Middle frontal gyrus (tissue), 1 donor: ENCODE measurements around the gene ZNF462.

Experiments used
- DNase-seq: peaks from one replicate; pipeline ENCODE4 v3.0.0-alpha.2; 2015; ENCODE audit warnings: low spot score; ENCODE audit errors: extremely low spot score

Gene ZNF462

DNA sequence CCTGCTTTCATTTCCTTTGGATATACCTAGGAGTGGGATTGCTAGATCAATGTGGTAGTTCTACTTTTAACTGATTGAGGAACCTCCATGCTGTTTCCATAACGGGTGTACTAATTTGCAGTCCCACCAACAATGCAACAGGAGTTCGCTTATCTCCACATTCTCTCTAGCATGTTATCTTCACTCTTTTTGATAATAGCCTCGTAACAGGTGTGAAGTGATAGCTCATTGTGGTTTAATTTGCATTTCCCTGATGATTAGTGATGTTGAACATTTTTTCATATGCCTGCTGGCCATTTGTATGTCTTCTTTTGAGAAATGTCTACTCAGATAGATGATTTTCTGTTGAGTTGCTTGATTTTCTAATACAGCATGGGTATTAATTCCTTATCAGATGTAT is 142.2 kb downstream of the ZNF462 start:
- DNase-seq = no peak

DNA sequence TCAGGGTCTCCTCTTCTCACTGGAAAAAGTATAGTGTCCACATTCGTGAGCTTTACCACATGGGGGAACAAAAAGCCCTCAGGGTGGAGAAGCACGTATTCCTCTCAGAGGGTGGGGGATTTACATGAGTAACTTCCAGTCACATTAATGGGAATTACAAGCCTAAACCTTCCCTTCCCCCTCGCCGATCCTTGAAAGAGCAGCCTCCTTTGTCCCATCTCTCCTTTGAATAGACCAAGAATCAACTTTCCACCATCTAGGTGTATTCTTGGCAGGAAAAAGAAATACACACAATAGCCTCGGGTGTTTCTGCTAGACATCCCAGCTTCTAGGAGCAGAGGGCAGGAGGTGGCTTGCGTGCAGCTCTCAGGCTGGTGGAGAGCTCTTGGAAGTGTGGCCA is 144.4 kb downstream of the ZNF462 start:
- DNase-seq = no peak

DNA sequence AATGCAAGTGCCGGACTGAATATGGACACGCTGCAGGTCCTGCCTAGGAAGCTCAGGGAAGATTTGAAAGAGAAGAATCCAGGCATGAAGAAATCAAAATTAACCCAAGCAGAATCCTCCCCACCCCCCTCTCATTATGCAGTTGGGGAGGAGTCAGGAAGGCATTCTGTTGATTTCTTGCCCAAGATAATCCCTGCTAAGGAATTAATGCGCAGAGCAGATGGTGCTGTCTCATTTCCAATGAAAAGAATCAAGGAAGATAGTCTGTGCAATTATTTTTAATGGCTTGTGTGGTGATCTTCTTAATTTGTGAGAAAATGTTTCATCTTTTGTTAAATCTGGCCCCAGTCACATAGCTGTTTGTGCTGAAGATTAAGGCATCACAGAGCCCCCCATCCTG is 145.0 kb downstream of the ZNF462 start:
- no peak for DNase-seq

DNA sequence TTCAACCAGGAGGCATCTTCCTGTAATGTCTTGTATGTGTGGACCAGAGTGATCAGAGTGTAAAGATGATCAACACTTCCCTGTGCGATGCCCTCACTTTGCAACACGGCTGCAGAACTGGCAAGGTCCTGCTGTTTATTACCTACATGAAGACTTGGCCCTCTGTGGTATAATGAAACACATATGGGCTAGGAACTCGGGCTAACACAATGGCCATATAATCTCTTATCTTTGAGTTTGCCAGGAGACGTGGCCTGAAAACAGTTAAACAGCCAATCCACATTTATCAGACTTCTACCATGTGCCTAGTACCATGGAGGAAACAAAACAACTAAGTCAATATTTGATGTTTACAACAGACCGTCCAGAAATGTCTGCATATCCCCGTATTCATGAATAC is 145.5 kb downstream of the ZNF462 start:
- no peak for DNase-seq

DNA sequence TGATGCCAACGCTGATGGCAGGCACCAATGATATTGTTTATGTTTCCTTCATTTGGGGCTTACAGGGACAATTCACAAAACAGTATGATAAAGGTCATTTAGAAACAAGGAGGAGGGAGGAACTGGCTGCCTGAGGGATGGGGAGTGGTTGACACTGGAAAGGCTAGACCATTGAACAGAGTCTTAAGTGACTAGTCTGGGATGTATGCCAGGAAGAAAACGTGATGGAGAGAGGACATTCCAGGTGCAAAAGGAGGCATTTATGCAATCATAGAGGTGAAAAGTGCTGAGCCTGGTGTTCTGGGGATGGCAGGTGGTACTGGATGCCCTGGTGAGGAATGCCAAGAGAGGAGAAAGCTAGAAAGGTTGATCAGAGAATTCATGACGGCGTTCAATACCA is 153.4 kb downstream of the ZNF462 start:
- no peak for DNase-seq

DNA sequence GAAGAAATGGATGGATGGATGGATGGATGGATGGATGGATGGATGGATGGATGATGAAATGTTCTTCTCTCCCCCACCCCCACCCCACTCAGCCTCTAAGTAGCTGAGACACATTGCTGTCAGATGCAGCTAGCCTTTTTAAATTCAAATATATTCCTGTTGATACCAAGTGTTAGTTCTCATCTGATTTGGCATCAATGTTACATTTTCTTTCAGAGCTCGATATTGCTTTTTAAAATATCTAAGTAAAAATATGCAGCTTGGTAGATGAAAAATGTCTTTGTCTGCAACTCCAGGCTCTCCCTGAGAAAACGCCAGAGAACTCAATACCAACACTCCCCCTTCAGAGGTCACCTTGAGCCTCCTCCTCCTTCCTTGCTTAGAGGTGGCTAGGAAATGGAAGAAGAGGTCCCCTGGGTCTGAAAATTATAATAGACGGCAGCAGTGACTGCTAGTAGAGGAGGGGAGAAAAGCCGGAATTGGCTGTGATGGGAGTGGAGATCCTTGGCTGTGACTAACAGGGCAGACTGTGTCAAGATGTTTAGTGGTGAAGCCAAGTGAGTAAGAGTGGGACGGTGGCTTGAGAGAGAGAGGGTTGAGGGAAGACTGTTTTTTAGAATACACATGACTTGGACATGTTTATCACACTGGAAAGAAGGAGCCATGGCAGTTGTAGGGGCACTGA is 156.0 kb downstream of the ZNF462 start:
- DNase-seq = no peak

DNA sequence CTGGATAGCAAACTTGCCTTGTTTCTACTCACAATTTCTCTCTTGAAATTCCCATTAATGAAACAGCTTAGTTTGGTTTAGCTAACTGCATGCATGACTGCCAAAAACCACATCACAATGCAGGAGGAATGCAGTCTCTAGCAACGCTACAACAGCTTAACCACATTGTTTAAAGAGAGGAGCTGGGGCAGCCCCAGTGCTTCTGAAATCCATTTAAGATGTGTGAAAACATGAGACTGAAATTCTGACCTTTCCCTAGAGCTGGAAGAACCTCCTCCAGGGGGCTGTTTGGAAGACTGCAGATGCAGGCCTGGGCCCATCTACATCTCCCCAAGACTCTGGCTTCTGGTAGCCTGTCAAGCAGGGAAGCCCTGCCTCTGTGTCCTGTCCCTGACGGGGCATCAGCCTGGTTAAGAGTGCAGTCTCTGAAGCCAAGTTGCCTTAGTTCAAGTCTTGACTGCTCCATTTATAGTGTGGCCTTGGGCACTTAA is 157.1 kb downstream of the ZNF462 start:
- DNase-seq = no peak

DNA sequence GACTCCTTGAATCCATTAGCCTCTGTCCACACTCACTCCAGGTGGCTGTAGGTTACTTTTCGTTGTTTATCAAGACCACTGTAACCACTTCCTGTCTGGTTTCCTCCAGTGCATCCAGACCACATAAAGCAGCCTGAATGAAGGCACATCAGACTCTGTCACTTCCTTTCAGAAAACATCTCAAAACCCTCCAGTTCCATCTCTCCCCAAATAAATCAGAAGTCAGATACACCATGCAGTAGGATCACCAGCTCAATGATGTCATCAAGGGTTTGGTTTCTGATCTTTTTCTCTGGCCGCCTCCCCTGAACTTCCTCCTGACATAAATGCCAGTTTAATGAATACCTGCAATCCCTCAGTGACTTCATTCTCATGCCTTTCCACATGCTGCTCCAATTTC is 161.2 kb downstream of the ZNF462 start:
- DNase-seq = no peak

DNA sequence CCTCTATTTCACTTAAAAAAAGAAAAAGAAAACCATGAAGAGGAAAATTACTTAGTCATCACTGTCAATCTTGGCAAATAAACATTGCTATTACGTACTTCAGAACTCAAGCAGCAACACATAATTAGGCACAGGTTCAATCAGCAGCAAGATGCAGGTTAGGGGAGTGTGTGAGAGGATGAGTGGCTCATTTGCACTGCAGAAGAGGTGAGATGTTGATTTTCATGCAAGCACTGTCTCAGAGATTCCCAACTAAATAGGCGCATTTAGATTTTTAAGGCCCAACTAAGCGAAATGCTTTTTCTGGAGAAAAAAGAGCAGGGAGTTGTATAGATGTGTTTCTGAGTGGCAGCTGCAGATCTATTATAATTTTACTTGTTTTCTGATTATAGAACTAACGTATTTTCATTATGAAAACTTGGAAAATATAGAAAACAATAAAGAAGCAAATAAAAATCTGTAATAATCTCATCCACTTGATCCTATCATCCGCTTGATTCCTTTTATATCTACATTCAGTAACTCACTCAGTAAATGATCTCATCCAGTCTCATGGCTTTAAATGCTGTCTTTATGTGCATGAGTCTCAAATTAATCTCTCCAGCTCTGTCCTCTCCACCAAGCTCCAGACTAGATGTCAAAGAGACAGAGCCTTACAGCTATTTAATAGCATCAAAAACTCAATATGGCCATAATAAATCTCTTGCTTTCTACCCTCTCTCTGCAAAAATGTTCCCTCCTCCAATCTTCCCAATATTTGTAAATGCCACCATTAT is 162.5 kb downstream of the ZNF462 start:
- no peak for DNase-seq

DNA sequence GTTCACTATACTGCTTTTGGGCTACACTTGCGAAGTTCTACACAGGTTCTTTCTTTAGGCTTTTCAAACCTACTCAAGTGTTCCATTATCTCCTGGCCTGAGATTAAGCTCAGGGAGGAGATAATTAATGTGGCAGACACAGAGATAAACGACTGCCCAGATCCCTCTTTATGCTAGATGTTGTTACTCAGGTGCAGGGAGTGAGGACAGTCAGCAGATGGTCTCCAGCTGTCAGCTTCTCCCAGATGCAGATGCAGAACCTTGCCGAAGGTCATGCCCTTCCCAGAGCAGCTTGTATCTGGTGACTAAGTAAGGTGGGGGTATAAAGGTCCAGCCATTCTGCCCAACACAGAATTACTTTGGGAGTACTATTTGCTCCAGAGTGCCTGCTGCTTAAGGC is 166.2 kb downstream of the ZNF462 start:
- DNase-seq = no peak

DNA sequence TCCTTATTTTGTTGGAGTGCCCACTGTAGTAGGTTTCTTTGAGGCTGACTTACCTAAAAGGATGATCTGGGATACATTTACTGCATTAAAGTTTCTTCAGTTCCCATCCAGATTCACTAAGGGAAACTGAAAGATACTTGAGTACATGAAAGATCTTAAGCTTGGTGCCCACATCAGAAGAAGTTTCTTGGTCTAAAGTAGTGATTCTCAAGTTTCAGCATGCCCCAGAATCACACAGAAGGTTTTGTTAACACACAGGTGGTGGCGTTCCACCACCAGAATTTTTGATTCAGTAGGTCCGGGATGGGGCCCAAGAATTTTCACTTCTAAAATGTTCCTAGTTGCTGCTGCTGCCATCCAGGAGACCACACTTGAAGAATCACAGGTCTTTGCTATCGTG is 171.0 kb downstream of the ZNF462 start:
- DNase-seq = no peak

DNA sequence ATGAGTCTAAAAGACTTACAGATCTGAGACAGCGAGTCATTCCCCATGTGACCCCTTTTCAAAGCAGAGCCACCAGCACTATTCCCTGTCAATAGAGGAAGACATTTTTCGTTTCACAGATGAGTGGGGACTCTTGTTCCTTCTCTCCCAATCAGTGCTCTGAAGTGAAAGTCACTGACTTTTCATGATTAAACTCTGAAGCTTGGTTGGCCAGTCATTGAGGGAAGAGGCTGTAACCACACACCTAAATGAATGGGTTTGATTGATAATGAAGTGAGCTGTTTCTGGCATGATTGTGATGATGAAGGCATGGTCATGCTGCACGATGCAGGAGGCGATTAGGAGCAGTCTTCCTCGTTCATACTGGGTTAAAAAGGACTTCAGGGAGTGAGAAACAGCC is 171.9 kb downstream of the ZNF462 start:
- no peak for DNase-seq

DNA sequence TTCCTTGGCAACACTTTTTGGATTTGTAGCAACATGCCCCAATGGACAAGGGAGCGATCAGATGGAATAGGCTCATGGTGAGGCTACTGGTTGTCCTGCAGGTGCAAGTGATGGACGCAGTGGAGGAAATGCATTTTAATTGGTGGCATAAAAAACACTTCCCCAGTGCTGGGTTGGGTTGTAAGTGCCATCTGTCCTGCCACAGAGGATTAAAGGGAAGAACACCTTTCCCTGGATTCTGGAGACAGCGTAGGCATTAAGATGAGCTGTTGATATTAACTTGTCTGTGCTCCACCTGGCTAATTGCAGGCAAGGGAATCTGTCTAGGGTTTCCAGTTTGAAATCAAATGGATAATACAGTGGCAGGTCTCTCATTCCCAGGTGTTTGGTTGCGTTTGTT is 173.4 kb downstream of the ZNF462 start:
- DNase-seq = no peak

DNA sequence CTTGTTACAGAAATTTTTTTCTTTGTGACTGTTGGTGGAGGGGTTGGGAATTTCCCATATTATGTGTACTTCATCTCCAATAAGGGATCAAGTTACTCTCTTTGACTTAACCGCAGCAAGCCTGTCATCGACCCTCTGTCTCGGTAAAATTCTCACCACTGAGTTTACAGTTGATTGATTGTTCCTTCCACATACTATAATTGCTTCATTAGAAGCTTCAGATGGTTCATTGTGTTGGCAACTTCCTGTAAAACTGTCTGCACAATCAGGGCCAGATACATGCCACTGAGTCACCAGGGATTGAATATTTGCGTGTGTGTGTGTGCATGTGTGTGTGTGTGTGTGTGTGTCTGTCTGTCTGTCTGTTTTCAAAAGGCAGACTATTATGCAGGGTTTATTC is 176.6 kb downstream of the ZNF462 start:
- no peak for DNase-seq

DNA sequence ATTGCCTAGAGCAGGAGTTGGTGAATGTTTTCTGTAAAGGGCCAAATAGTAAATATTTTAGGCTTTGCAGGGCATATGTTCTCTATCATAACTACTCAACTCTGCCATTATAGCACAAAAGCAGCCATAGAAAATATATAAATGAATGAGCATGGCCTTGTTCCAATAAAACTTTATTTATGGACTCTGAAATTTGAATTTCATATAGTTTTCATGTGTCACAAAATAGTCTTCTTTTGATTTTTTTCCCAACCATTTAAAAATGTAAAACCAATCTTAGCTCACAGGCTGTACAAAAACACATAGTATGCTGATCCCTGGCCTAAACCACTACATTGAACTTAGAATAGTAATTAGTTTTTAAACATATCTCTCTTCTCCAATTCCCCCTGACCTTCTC is 179.6 kb downstream of the ZNF462 start:
- DNase-seq = no peak

DNA sequence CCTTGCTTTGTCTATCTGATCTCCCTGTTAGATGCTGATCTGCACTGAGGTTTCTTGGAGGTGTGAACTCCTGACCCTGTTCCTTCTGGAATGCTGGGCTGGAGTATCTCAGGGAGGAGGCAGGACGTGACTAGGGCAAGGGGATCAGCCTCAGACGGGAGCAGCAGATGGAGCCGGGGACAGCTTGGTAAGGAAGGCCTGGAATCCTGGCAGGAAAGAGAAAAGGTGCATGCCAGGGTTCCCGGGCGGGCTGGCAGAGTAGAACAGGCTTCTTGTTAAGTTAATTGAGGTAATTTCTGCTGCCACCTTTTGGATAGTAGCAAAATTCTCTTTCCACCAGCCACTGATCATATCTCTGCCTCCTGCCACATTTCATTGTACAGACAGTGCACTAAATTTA is 180.9 kb downstream of the ZNF462 start:
- no peak for DNase-seq

DNA sequence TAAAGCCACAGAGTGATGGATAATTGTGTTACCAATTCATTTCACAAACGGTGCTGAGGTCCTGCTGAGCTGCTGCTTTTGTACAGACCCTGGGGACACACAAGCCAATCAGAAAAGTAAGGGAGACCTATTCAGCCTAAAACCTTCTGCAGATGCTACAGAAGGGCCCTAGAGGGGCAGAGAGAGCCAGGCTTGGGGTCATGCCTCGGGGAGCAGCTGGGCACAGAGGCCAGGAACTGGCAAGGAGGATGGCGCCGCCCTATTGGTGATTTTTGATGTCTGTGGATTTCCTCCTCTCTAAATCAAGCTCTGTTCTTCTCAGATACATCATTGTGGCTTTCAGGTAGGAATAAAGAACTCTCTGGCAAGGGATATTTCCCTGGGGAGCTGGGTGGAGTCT is 181.9 kb downstream of the ZNF462 start:
- DNase-seq = no peak

DNA sequence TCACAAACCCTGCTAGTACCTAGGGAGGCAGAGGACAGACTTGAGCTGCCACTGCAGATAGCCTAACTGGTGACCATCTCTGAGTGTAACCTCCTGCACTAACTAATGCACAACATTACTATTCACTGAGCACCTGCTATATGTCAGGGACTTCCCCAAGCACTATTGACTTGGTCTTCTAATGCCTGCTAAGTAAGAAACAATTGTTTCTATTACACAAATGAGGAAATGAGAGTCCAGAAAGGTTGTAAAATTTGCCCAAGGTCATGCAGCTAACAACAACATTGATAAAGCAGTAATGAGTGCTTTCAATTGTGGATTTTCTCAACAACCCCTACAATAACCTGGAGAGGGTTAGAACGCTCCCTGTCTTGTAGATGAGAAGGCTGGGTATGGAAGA is 183.7 kb downstream of the ZNF462 start:
- no peak for DNase-seq

DNA sequence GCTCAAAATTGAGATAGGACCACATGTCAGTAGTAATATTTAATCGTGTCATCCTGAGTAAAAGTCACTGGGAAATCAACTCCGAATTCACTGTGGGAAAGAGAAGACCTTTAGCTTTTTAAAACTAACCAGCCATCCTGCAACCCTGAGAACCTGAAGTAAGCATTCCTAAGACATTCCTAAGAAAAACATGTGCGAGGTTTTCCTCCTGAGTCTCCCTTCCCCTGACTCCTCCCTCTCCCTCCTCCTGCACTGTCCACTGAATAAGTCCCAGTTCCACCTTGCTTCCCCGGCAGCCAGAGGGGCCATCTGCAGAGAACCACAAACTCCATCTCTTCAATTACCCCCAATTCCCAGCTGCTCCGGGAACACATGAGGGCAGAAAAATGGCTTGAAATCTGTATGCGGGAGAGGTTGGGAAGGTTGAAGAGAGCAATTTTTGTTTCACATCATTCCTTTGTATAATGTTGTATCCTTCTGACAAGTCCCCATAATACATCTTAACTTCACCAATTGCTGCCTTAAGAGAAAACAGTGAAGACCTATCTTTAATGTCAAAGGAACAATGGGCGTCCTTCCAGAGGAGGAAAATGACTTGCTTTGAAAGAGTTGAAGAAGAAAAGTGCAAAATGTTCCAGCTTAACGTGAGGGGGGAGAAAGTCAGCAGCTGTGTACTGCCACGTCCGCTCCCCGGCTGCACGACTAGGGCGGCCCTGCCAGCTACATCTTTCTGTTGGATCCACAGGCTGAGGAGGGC is 186.3 kb downstream of the ZNF462 start:
- DNase-seq = no peak

DNA sequence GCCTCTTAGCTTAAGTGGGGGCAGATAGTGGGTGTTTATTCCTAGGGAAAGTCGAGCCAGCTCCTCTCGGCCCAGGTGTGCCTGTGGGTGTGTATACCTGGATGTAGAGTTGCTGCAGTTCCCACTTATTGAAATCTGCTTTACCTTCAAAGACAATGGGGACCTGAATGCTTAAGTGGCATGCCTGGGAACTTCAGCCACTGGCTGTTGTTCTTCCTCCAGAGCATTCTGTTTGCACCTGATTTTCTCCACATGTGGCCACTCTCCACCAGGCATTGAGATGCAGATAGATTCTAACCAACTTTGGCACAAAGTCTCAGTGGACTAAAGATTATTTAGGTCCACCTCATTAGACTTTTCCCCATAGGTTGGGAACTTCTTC is 186.8 kb downstream of the ZNF462 start:
- DNase-seq = no peak

DNA sequence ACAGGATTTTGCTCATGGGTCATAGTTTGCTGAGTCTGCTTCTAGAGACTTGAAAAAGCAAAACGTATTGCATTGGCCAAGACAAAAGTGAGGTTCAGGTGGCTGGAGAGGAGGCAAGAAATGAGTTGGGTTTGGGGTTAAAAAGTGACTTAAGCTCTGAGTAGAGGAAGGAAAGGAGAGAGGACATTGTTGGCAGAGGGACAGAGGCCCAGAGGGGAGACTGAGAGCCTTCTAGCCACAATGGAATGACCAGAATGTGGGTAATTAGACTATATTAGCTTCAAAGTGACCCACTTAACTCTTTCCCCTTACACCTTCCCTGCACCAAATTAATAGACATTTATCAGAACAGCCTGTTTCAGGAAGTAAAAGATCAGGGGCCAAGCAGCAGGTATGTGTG is 188.4 kb downstream of the ZNF462 start:
- DNase-seq = no peak

DNA sequence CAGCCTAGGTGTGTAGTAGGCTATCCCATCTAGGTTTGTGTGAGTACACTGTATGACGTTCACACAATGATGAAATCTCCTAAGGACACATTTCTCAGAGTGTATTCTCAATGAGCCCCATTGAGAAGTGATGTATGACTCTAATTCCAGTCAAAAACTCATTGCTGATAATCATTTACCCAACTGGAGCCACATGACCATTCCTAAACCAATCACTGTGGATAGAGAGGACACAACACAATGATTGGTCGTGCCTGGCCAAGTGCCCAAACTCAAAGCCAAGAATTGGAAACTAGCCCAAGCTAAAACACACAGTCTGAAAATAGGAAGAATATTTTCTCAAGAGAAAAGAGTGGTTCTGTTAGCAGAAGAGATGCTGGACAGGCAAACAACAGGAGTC is 191.2 kb downstream of the ZNF462 start:
- DNase-seq = no peak
